Gastrocnemius medialis (tissue), 4 donors: ENCODE data around the gene CTNNBL1.

Source experiments
- CTCF ChIP-seq, 5 experiments: fragments of 450-650 bp in 3 of 5; fragments of 200-600 bp in 2 of 5; sonication (generic) in 2 of 5; IDR thresholded peaks in 4 of 5; conservative IDR thresholded peaks in 1 of 5; 1 replicate in 4 of 5; 2 replicates in 1 of 5; pipeline ENCODE4 v1.5.1; 2016 to 2019; ENCODE audit warnings: antibody characterized with exemption in 5 of 5, mild to moderate bottlenecking in 3 of 5, moderate library complexity in 3 of 5
- POLR2A ChIP-seq, 2 donors: fragments of 450-650 bp; IDR thresholded peaks; one replicate each; pipeline ENCODE4 v1.6.1; 2017; ENCODE audit warnings: antibody characterized with exemption in 2 of 2, mild to moderate bottlenecking in 2 of 2, moderate library complexity in 2 of 2

- no peak for TF ChIP-seq CTCF (IDR thresholded peaks at IDR 0.05 in 4 of 5, conservative IDR thresholded peaks at IDR 0.05 in 1 of 5)
- TF ChIP-seq POLR2A (IDR thresholded peaks at IDR 0.05) = no peak
These were observed 139.5 kb downstream of the CTNNBL1 start for GRCh38 chr20:37833221-37833896.
